Caco-2 (cell line): ENCODE data around the gene METTL24. TPM values are rescaled to one million over a fixed set of nuclear protein-coding genes. Genes with fewer than 3 reads are reported as not detected.

Experiments used
- BruUV-seq: library from RNA; stranded (reverse); fragments of 400-500 nt; replicated peaks from 2 replicates; lab custom pipeline; 2021; lab: Mats Ljungman, UMichigan
- CTCF ChIA-PET: fragments of 300-600 bp; sonication (Branson Sonifier 250); formaldehyde crosslinking; loops from one replicate; lab custom pipeline; 2022; ENCODE audit warnings: antibody characterized with exemption; lab: Charles Lee
- POLR2A ChIA-PET: fragments of 300-600 bp; sonication (Branson Sonifier 250); formaldehyde crosslinking; loops from one replicate; lab custom pipeline; 2022; ENCODE audit warnings: antibody characterized with exemption; lab: Charles Lee
- DNase-seq, 2 experiments: peaks; one replicate each; pipeline versions ENCODE4 v3.0.0 to v3.0.0-alpha.2; 2020 to 2022
- H3K27me3 ChIP-seq: replicated peaks from 2 replicates; pipeline ENCODE4 v1.6.0; 2011; ENCODE audit warnings: low read length; ENCODE audit not compliant: control insufficient read depth, insufficient read depth
- H3K36me3 ChIP-seq: 2 replicates; pipeline ENCODE4 v1.5.1; 2011; ENCODE audit warnings: low read length; ENCODE audit not compliant: control insufficient read depth, insufficient read depth
- H3K4me1 ChIP-seq: fragments of 250-450 bp; sonication (Bioruptor Pico); 2 replicates; pipeline ENCODE4 v1.5.1; 2020; ENCODE audit warnings: mild to moderate bottlenecking
- H3K4me3 ChIP-seq: 2 replicates; pipeline ENCODE4 v1.5.1; 2011; ENCODE audit warnings: low read depth, mild to moderate bottlenecking, control low read depth, low read length
- H3K9me3 ChIP-seq: fragments of 250-450 bp; sonication (Bioruptor Pico); 2 replicates; pipeline ENCODE4 v1.5.1; 2020; ENCODE audit warnings: mild to moderate bottlenecking, moderate library complexity
- H3K27ac Mint-ChIP-seq: one replicate; pipeline ENCODE4 v1.8.0; 2022; ENCODE audit warnings: mixed read lengths; ENCODE audit not compliant: unreplicated experiment
- H3K27me3 Mint-ChIP-seq: one replicate; pipeline ENCODE4 v1.8.0; 2022; ENCODE audit warnings: mixed read lengths; ENCODE audit not compliant: insufficient read depth, unreplicated experiment
- H3K36me3 Mint-ChIP-seq: one replicate; pipeline ENCODE4 v1.8.0; 2022; ENCODE audit warnings: mild to moderate bottlenecking, mixed read lengths; ENCODE audit not compliant: insufficient read depth, unreplicated experiment
- H3K4me1 Mint-ChIP-seq: one replicate; pipeline ENCODE4 v1.8.0; 2022; ENCODE audit warnings: low read depth, mixed read lengths; ENCODE audit not compliant: unreplicated experiment
- H3K4me3 Mint-ChIP-seq: one replicate; pipeline ENCODE4 v1.8.0; 2022; ENCODE audit warnings: mild to moderate bottlenecking, moderate library complexity, mixed read lengths; ENCODE audit not compliant: unreplicated experiment
- H3K9me3 Mint-ChIP-seq: one replicate; pipeline ENCODE4 v1.8.0; 2022; ENCODE audit warnings: mixed read lengths; ENCODE audit not compliant: unreplicated experiment
- CTCF ChIP-seq, 2 experiments: fragments of 200-600 bp in 1 of 2; IDR thresholded peaks; 1 replicate in 1 of 2; 2 replicates in 1 of 2; pipeline versions ENCODE4 v1.5.1 to v1.8.0; 2011 to 2022; ENCODE audit warnings: antibody characterized with exemption in 1 of 2, control low read depth in 1 of 2, inconsistent platforms in 1 of 2, low read depth in 1 of 2, low read length in 1 of 2, mild to moderate bottlenecking in 1 of 2, moderate library complexity in 1 of 2; ENCODE audit not compliant: insufficient read depth in 1 of 2, severe bottlenecking in 1 of 2, unreplicated experiment in 1 of 2
- intact Hi-C: fragments of 100-400 bp; cut with micrococcal nuclease; formaldehyde crosslinking; loops from one replicate; pipeline ENCODE4 v1.10.0; 2022; ENCODE audit not compliant: unreplicated experiment
- total RNA-seq: library from RNA; stranded (reverse); gene quantifications from 2 replicates; pipeline ENCODE4 v1.2.3, GENCODE V29; 2022

The METTL24 gene
- total RNA-seq, 1 experiment from 2014 or later = not detected

- no peaks in the 10 kb centered on the region for H3K27me3 ChIP-seq
- no peak overlapping the region for H3K4me3 ChIP-seq
- H3K4me1 ChIP-seq = no peaks in the 10 kb centered on the region
- DNase-seq = no peak
- no peak overlapping the region for H3K4me3 Mint-ChIP-seq
- H3K36me3 ChIP-seq = no peaks in the 10 kb centered on the region
- H3K9me3 Mint-ChIP-seq = no peaks in the 10 kb centered on the region
- TF ChIP-seq CTCF (IDR thresholded peaks at IDR 0.05; ENCODE audit: insufficient read depth in 1 of 2, low read depth in 1 of 2, low read length in 1 of 2, severe bottlenecking in 1 of 2, unreplicated experiment in 1 of 2) = no peak
- intact Hi-C loops = no loop called here
- ChIA-PET CTCF (no interaction called here), POLR2A (no interaction called here)
- H3K27me3 Mint-ChIP-seq = no peaks in the 10 kb centered on the region
- H3K36me3 Mint-ChIP-seq = no peaks in the 10 kb centered on the region
- no peaks in the 10 kb centered on the region for H3K4me1 Mint-ChIP-seq
- H3K9me3 ChIP-seq = no peaks in the 10 kb centered on the region
- no peak overlapping the region for H3K27ac Mint-ChIP-seq
- BruUV-seq = no TSS peak
These were observed 19.2 kb downstream of the METTL24 start for GRCh38 chr6:110338820-110339470.

DNA sequence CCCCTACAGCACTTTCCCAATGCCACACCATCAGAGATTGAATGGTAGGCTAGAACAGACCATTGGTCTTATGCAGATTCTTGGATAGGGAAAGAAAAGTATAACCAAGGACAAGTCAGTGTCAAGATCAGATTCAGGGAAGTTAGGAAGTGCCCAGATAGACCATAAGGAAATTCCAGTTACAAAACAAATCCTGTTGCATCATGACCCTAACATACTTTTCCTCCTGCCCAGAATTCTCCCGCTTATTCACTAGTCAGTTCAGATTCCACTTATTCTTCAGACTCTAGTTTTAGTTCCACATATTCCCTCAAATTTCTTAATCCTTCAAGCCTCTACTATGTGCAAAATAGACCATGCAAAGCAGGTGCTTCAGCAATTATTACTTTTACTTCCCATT lies 20.7 kb downstream of the METTL24 start:
- Histone ChIP-seq H3K27me3 (no peaks in the 10 kb centered on the region), H3K4me1 (no peaks in the 10 kb centered on the region), H3K36me3 (no peaks in the 10 kb centered on the region), H3K4me3 (no peak overlapping the region), H3K9me3 (no peaks in the 10 kb centered on the region)
- no peak for DNase-seq
- ChIA-PET CTCF (no interaction called here), POLR2A (no interaction called here)
- no TSS peak for BruUV-seq
- Mint-ChIP-seq H3K27me3 (no peaks in the 10 kb centered on the region), H3K27ac (no peak overlapping the region), H3K9me3 (no peaks in the 10 kb centered on the region), H3K36me3 (no peaks in the 10 kb centered on the region), H3K4me3 (no peak overlapping the region), H3K4me1 (no peaks in the 10 kb centered on the region)
- TF ChIP-seq CTCF (IDR thresholded peaks at IDR 0.05; ENCODE audit: insufficient read depth in 1 of 2, low read depth in 1 of 2, low read length in 1 of 2, severe bottlenecking in 1 of 2, unreplicated experiment in 1 of 2) = no peak
- intact Hi-C loops = no loop called here

- no peaks in the 10 kb centered on the region for H3K36me3 ChIP-seq
- POLR2A ChIA-PET = no interaction called here
- H3K4me3 ChIP-seq = no peak overlapping the region
- TF ChIP-seq CTCF (IDR thresholded peaks at IDR 0.05; ENCODE audit: insufficient read depth in 1 of 2, low read depth in 1 of 2, low read length in 1 of 2, severe bottlenecking in 1 of 2, unreplicated experiment in 1 of 2) = no peak
- Mint-ChIP-seq H3K27ac (no peak overlapping the region), H3K4me1 (peaks cover 7% of the 10 kb centered on the region), H3K27me3 (no peaks in the 10 kb centered on the region), H3K9me3 (no peaks in the 10 kb centered on the region), H3K36me3 (peaks cover 2% of the 10 kb centered on the region), H3K4me3 (no peak overlapping the region)
- H3K27me3 ChIP-seq = no peaks in the 10 kb centered on the region
- BruUV-seq = no TSS peak
- H3K9me3 ChIP-seq = no peaks in the 10 kb centered on the region
- CTCF ChIA-PET = no interaction called here
- intact Hi-C loops = no loop called here
- H3K4me1 ChIP-seq = peaks cover 10% of the 10 kb centered on the region
- DNase-seq = no peak
These were observed 23.5 kb downstream of the METTL24 start for GRCh38 chr6:110334423-110335180.
